Measurements from ENCODE around the gene GRIK5. TPM values are rescaled to one million over a fixed set of nuclear protein-coding genes. Genes with fewer than 3 reads are reported as not detected.

Gene GRIK5
- total RNA-seq, 2 donors from 2014 or later, result 2.1 to 5.9 TPM

- WGBS, 2 donors, result 85% methylated on average over 8 to 16 of the region's 16 CpGs
- TF ChIP-seq CTCF (IDR thresholded peaks at IDR 0.05) (no peak), POLR2A (IDR thresholded peaks at IDR 0.05) (no peak)
- intact Hi-C loops (cut with DNase I), result no loop called here
- no peak for DNase-seq
- H3K27ac ChIP-seq, result no peak overlapping the region
- ATAC-seq, result no peak
- no peaks in the 10 kb centered on the region for H3K9me3 ChIP-seq
- H3K27me3 ChIP-seq, result no peaks in the 10 kb centered on the region
- peaks cover 19 to 22% of the 10 kb centered on the region in 2 donors for H3K36me3 ChIP-seq (replicated peaks in 1 of 2; ENCODE audit: insufficient read depth in 1 of 2, low read depth in 2 of 2)
- H3K4me1 ChIP-seq, result peaks cover 33% of the 10 kb centered on the region
- H3K4me3 ChIP-seq, result no peak overlapping the region
Measured at GRCh38 chr19:42079276-42079669, 9.3 kb upstream of the GRIK5 start.

- Histone ChIP-seq H3K27ac (no peak overlapping the region), H3K4me3 (no peak overlapping the region), H3K9me3 (no peaks in the 10 kb centered on the region), H3K4me1 (peaks cover 33% of the 10 kb centered on the region), H3K36me3 (replicated peaks in 1 of 2; ENCODE audit: insufficient read depth in 1 of 2, low read depth in 2 of 2) (peaks cover 19 to 22% of the 10 kb centered on the region in 2 donors), H3K27me3 (no peaks in the 10 kb centered on the region)
- ATAC-seq (no peak), DNase-seq (no peak)
- intact Hi-C loops (cut with DNase I), result no loop called here
- 60 to 73% methylated on average over 8 to 15 of the region's 15 CpGs for WGBS, 2 donors
- no peak for TF ChIP-seq CTCF (IDR thresholded peaks at IDR 0.05)
Measured at GRCh38 chr19:42078538-42079275, 8.7 kb upstream of the GRIK5 start.

- no peak for ATAC-seq
- Histone ChIP-seq H3K27me3 (no peaks in the 10 kb centered on the region), H3K9me3 (no peaks in the 10 kb centered on the region), H3K4me3 (no peak overlapping the region), H3K36me3 (replicated peaks in 1 of 2; ENCODE audit: insufficient read depth in 1 of 2, low read depth in 2 of 2) (peaks cover 19 to 22% of the 10 kb centered on the region in 2 donors), H3K4me1 (peaks cover 33% of the 10 kb centered on the region), H3K27ac (no peak overlapping the region)
- TF ChIP-seq CTCF (IDR thresholded peaks at IDR 0.05) (no peak), POLR2A (IDR thresholded peaks at IDR 0.05) (no peak)
- WGBS, 2 donors, result 84 to 92% methylated on average over 1 of the region's 1 CpG
- intact Hi-C loops (cut with DNase I), result no loop called here
- DNase-seq, result no peak
Measured at GRCh38 chr19:42078058-42078457, 8.1 kb upstream of the GRIK5 start.

- intact Hi-C loops (cut with DNase I), result no loop called here
- Histone ChIP-seq H3K27me3 (no peaks in the 10 kb centered on the region), H3K4me3 (peak overlapping the region; percentile 16 to 79), H3K9me3 (no peaks in the 10 kb centered on the region), H3K27ac (peak overlapping the region; percentile 74 to 99 (median 96)), H3K36me3 (replicated peaks in 1 of 2; ENCODE audit: insufficient read depth in 1 of 2, low read depth in 2 of 2) (peaks cover 19% of the 10 kb centered on the region in 2 donors), H3K4me1 (peaks cover 25% of the 10 kb centered on the region)
- ATAC-seq (no peak), DNase-seq (no peak)
- TF ChIP-seq POLR2A (IDR thresholded peaks at IDR 0.05), result no peak
- TF ChIP-seq CTCF (IDR thresholded peaks at IDR 0.05), result no peak
- WGBS, 2 donors, result 0 to 1% methylated on average over 11 to 20 of the region's 33 CpGs
Measured at GRCh38 chr19:42076380-42076944, 6.5 kb upstream of the GRIK5 start.
